ENCODE measurements around the gene AFTPH. TPM values are rescaled to one million over a fixed set of nuclear protein-coding genes. Genes with fewer than 3 reads are reported as not detected.

The AFTPH gene
- total RNA-seq, 1 experiment from 2014 or later: 14.9 TPM

GRCh38 chr2:64479259-64480117, 44.6 kb upstream of the AFTPH start:
- no peak for ATAC-seq
- Mint-ChIP-seq H3K36me3 (no peaks in the 10 kb centered on the region), H3K27me3 (ENCODE audit: low read depth) (no peaks in the 10 kb centered on the region), H3K27ac (no peak overlapping the region), H3K4me3 (no peak overlapping the region), H3K4me1 (peaks cover 14% of the 10 kb centered on the region), H3K9me3 (peaks cover 6% of the 10 kb centered on the region; the same call in 1 of the 2 replicates)
- DNase-seq (ENCODE audit: low spot score): no peak
- no peak for TF ChIP-seq E2F1 (CRISPR knock-in tag; IDR thresholded peaks at IDR 0.05)
- TF ChIP-seq ERG (CRISPR knock-in tag; IDR thresholded peaks at IDR 0.05): no peak
- TF ChIP-seq STAT6 (CRISPR knock-in tag; conservative IDR thresholded peaks at IDR 0.05; ENCODE audit: low read depth): no peak
- no peak for TF ChIP-seq E2F4 (CRISPR knock-in tag; IDR thresholded peaks at IDR 0.05; ENCODE audit: borderline replicate concordance, low read depth)
- no peak for TF ChIP-seq RELA (CRISPR knock-in tag; IDR thresholded peaks at IDR 0.05; ENCODE audit: borderline replicate concordance)
- TF ChIP-seq PREB (CRISPR knock-in tag; IDR thresholded peaks at IDR 0.05; ENCODE audit: borderline replicate concordance): no peak
- no peak for TF ChIP-seq ZNF396 (CRISPR knock-in tag; IDR thresholded peaks at IDR 0.05; ENCODE audit: borderline replicate concordance)
- ChIA-PET POLR2A (no interaction called here), CTCF (interaction anchor here (1.1 to 2.5 kb wide), 2 partner anchors 8 to 148 kb away, joined by 13 to 16 read pairs; no protein-coding TSS in a partner anchor)

GRCh38 chr2:64481665-64482064, 42.5 kb upstream of the AFTPH start:
- POLR2A ChIA-PET: no interaction called here
- ATAC-seq (no peak), DNase-seq (ENCODE audit: low spot score) (no peak)
- Mint-ChIP-seq H3K4me1 (peaks cover 7% of the 10 kb centered on the region; the same call in 1 of the 2 replicates), H3K27ac (no peak overlapping the region), H3K9me3 (peaks cover 6% of the 10 kb centered on the region; the same call in 1 of the 2 replicates), H3K36me3 (no peaks in the 10 kb centered on the region), H3K27me3 (ENCODE audit: low read depth) (no peaks in the 10 kb centered on the region), H3K4me3 (no peak overlapping the region)
- CTCF ChIA-PET: interaction anchor here (0.6 to 2.5 kb wide), 2 partner anchors 26 to 150 kb away, joined by 3 to 16 read pairs; no protein-coding TSS in a partner anchor
- TF ChIP-seq ZSCAN18 (CRISPR knock-in tag; IDR thresholded peaks at IDR 0.05) (no peak), ZNF425 (CRISPR knock-in tag; conservative IDR thresholded peaks at IDR 0.05) (no peak), ZNF281 (CRISPR knock-in tag; IDR thresholded peaks at IDR 0.05) (no peak), TCF7 (CRISPR knock-in tag; IDR thresholded peaks at IDR 0.05; ENCODE audit: low read depth) (no peak), ZNF532 (CRISPR knock-in tag; IDR thresholded peaks at IDR 0.05; ENCODE audit: borderline replicate concordance) (no peak)
